Endodermal cell (in vitro differentiated cells): ENCODE results near the gene TBC1D8. TPM values are rescaled to one million over a fixed set of nuclear protein-coding genes. Genes with fewer than 3 reads are reported as not detected.

Experiments
- DNase-seq: peaks from one replicate; pipeline ENCODE4 v3.0.0-alpha.2; 2017
- H3K27ac ChIP-seq: 2 replicates; pipeline ENCODE4 v1.5.1; 2013; ENCODE audit warnings: mild to moderate bottlenecking, low read depth, low read length, moderate library complexity
- H3K27me3 ChIP-seq: 2 replicates; pipeline ENCODE4 v1.6.1; 2013; ENCODE audit warnings: mild to moderate bottlenecking, low read length, moderate library complexity; ENCODE audit not compliant: insufficient read depth, control insufficient read depth, poor library complexity, severe bottlenecking
- H3K36me3 ChIP-seq: 2 replicates; pipeline ENCODE4 v1.7.0; 2013; ENCODE audit warnings: mild to moderate bottlenecking, low read length, moderate library complexity; ENCODE audit not compliant: control insufficient read depth, insufficient read depth
- H3K4me1 ChIP-seq: one replicate; pipeline ENCODE4 v1.7.0; 2013; ENCODE audit warnings: low read length; ENCODE audit not compliant: control insufficient read depth, insufficient read depth
- H3K4me3 ChIP-seq: 2 replicates; pipeline ENCODE4 v1.5.1; 2013; ENCODE audit warnings: mild to moderate bottlenecking, low read length, moderate library complexity
- H3K9ac ChIP-seq: 2 replicates; pipeline ENCODE4 v1.6.1; 2013; ENCODE audit warnings: mild to moderate bottlenecking, low read length, moderate library complexity; ENCODE audit not compliant: poor library complexity, severe bottlenecking; ENCODE audit errors: extremely low read depth
- H3K9me3 ChIP-seq: 2 replicates; pipeline ENCODE4 v1.6.1; 2013; ENCODE audit warnings: mild to moderate bottlenecking, low read length, moderate library complexity; ENCODE audit not compliant: control insufficient read depth
- H3K27ac Mint-ChIP-seq: 2 replicates; pipeline ENCODE4 v1.8.0; 2020; ENCODE audit warnings: mixed read lengths
- H3K27me3 Mint-ChIP-seq: 2 replicates; pipeline ENCODE4 v1.8.0; 2021; ENCODE audit warnings: mild to moderate bottlenecking, mixed read lengths; ENCODE audit not compliant: insufficient read depth
- H3K36me3 Mint-ChIP-seq: 2 replicates; pipeline ENCODE4 v1.8.0; 2020; ENCODE audit warnings: low read depth, mixed read lengths
- H3K4me1 Mint-ChIP-seq: 2 replicates; pipeline ENCODE4 v1.8.0; 2020; ENCODE audit warnings: mixed read lengths
- H3K4me3 Mint-ChIP-seq: 2 replicates; pipeline ENCODE4 v1.8.0; 2020; ENCODE audit warnings: mild to moderate bottlenecking, moderate library complexity, mixed read lengths
- H3K9me3 Mint-ChIP-seq: 2 replicates; pipeline ENCODE4 v1.8.0; 2020; ENCODE audit warnings: mild to moderate bottlenecking, mixed read lengths
- CTCF ChIP-seq: fragments of 200-600 bp; sonication (generic); conservative IDR thresholded peaks from 2 replicates; pipeline ENCODE4 v1.5.0; 2021; ENCODE audit warnings: antibody characterized with exemption, mild to moderate bottlenecking
- WGBS, 2 experiments: methylation state at CpG; one replicate each; pipeline versions ENCODE4 v1.1.5 to v1.1.7; 2013; ENCODE audit warnings: missing lambda C conversion rate in 2 of 2, mixed read lengths in 1 of 2; ENCODE audit not compliant: insufficient coverage in 1 of 2, insufficient read length in 1 of 2; 5-methylcytosine and 5-hydroxymethylcytosine counted together
- total RNA-seq, 2 donors: library from RNA; stranded (reverse); fragmentation: NEBNext Ultra II Directional in 1 of 2; extraction: Animal tissue kit (Norgen Biotek cat#: 25700) in 1 of 2; gene quantifications; 2 replicates in 1 of 2; 3 replicates in 1 of 2; pipeline ENCODE4 v1.2.1, GENCODE V29; 2021

The TBC1D8 gene
- total RNA-seq, 2 donors from 2014 or later, result 14.4 to 14.5 TPM

GRCh38 chr2:101025561-101025960 is 125.6 kb downstream of the TBC1D8 start:
- no peaks in the 10 kb centered on the region for H3K9me3 ChIP-seq
- H3K9me3 Mint-ChIP-seq, result peaks cover 6% of the 10 kb centered on the region
- peaks cover 44% of the 10 kb centered on the region for H3K36me3 Mint-ChIP-seq

GRCh38 chr2:101023327-101024107 is 127.7 kb downstream of the TBC1D8 start:
- no peak overlapping the region for H3K4me3 ChIP-seq
- peaks cover 4% of the 10 kb centered on the region for H3K4me1 Mint-ChIP-seq
- H3K27ac ChIP-seq, result no peak overlapping the region
- H3K27ac Mint-ChIP-seq, result no peak overlapping the region
- no peaks in the 10 kb centered on the region for H3K9me3 Mint-ChIP-seq
- no peaks in the 10 kb centered on the region for H3K27me3 ChIP-seq
- peaks cover 26% of the 10 kb centered on the region for H3K36me3 ChIP-seq
- no peaks in the 10 kb centered on the region for H3K4me1 ChIP-seq
- no peaks in the 10 kb centered on the region for H3K9me3 ChIP-seq
- no peak overlapping the region for H3K9ac ChIP-seq
- no peaks in the 10 kb centered on the region for H3K27me3 Mint-ChIP-seq
- no peak for DNase-seq
- WGBS, 2 experiments, result 92 to 95% methylated on average over 4 to 6 of the region's 6 CpGs
- TF ChIP-seq CTCF, result no peak
- H3K36me3 Mint-ChIP-seq, result peaks cover 44% of the 10 kb centered on the region
- H3K4me3 Mint-ChIP-seq, result no peak overlapping the region

More at GRCh38 chr2:101025561-101025960, 125.6 kb downstream of the TBC1D8 start:
- no peak overlapping the region for H3K27ac Mint-ChIP-seq
- Histone ChIP-seq H3K4me1 (no peaks in the 10 kb centered on the region), H3K36me3 (peaks cover 12% of the 10 kb centered on the region), H3K27ac (no peak overlapping the region), H3K27me3 (no peaks in the 10 kb centered on the region), H3K9ac (no peak overlapping the region), H3K4me3 (no peak overlapping the region)
- 92 to 100% methylated on average over 6 of the region's 6 CpGs for WGBS, 2 experiments
- no peak overlapping the region for H3K4me3 Mint-ChIP-seq
- H3K4me1 Mint-ChIP-seq, result peaks cover 4% of the 10 kb centered on the region
- no peaks in the 10 kb centered on the region for H3K27me3 Mint-ChIP-seq
- no peak for TF ChIP-seq CTCF
- no peak for DNase-seq

GRCh38 chr2:101022221-101022620 is 129.0 kb downstream of the TBC1D8 start:
- Mint-ChIP-seq H3K27me3 (no peaks in the 10 kb centered on the region), H3K9me3 (no peaks in the 10 kb centered on the region), H3K36me3 (peaks cover 48% of the 10 kb centered on the region), H3K4me3 (no peak overlapping the region), H3K27ac (peak overlapping the region; percentile 33), H3K4me1 (peaks cover 4% of the 10 kb centered on the region)
- WGBS, 2 experiments, result 92 to 94% methylated on average over 11 to 16 of the region's 16 CpGs
- no peak for TF ChIP-seq CTCF
- no peak overlapping the region for H3K4me3 ChIP-seq
- DNase-seq, result no peak
- peaks cover 29% of the 10 kb centered on the region for H3K36me3 ChIP-seq
- H3K27me3 ChIP-seq, result no peaks in the 10 kb centered on the region
- no peaks in the 10 kb centered on the region for H3K4me1 ChIP-seq
- no peak overlapping the region for H3K9ac ChIP-seq
- no peak overlapping the region for H3K27ac ChIP-seq
- H3K9me3 ChIP-seq, result no peaks in the 10 kb centered on the region
